ENCODE results near the gene ABCC2.
"Not testable (repeated sequence)": the region's sequence is repeated elsewhere in the genome, so short reads cannot be mapped to it uniquely, and the experiment has no call there.

ABCC2 gene

GRCh38 chr10:99782447-99783286, at the start of gene ABCC2:
Gene ABCC2, plus strand, starts transcription at chr10:99782640. Its CDS starts 205 bp downstream, at chr10:99782845.
- no peak for DNase-seq

- DNase-seq: peak; percentile 17
Measured at GRCh38 chr10:99733366-99733765, 49.1 kb upstream of the ABCC2 start.

GRCh38 chr10:99734111-99734510, 48.3 kb upstream of the ABCC2 start:
- not testable (repeated sequence) for DNase-seq

GRCh38 chr10:99740260-99740659, 42.2 kb upstream of the ABCC2 start:
- no peak for DNase-seq

GRCh38 chr10:99740933-99741559, 41.4 kb upstream of the ABCC2 start:
- DNase-seq: no peak

GRCh38 chr10:99742254-99742653, 40.2 kb upstream of the ABCC2 start:
- DNase-seq: no peak

GRCh38 chr10:99742701-99743100, 39.7 kb upstream of the ABCC2 start:
- DNase-seq: no peak

- no peak for DNase-seq
Measured at GRCh38 chr10:99743841-99744240, 38.6 kb upstream of the ABCC2 start.

GRCh38 chr10:99746166-99746565, 36.3 kb upstream of the ABCC2 start:
- DNase-seq: not testable (repeated sequence)

GRCh38 chr10:99748823-99749451, 33.5 kb upstream of the ABCC2 start:
- no peak for DNase-seq

GRCh38 chr10:99750641-99751040, 31.8 kb upstream of the ABCC2 start:
- no peak for DNase-seq

GRCh38 chr10:99754670-99755069, 27.8 kb upstream of the ABCC2 start:
- DNase-seq: no peak

GRCh38 chr10:99756159-99756558, 26.3 kb upstream of the ABCC2 start:
- DNase-seq: no peak

- DNase-seq: no peak
Measured at GRCh38 chr10:99758211-99758891, 24.1 kb upstream of the ABCC2 start.

GRCh38 chr10:99760321-99760720, 22.1 kb upstream of the ABCC2 start:
- DNase-seq: peak; percentile 81

- DNase-seq: no peak
Measured at GRCh38 chr10:99761365-99761764, 21.1 kb upstream of the ABCC2 start.

GRCh38 chr10:99765672-99766301, 16.7 kb upstream of the ABCC2 start:
- no peak for DNase-seq

GRCh38 chr10:99766302-99766681, 16.1 kb upstream of the ABCC2 start:
- no peak for DNase-seq

GRCh38 chr10:99767901-99768300, 14.5 kb upstream of the ABCC2 start:
- DNase-seq: no peak

- DNase-seq: peak; percentile 1
Measured at GRCh38 chr10:99768556-99768955, 13.9 kb upstream of the ABCC2 start.

- DNase-seq: no peak
Measured at GRCh38 chr10:99769706-99770105, 12.7 kb upstream of the ABCC2 start.

GRCh38 chr10:99770408-99771045, 11.9 kb upstream of the ABCC2 start:
- DNase-seq: no peak
